GM21367 (cell line): ENCODE measurements around the gene TMEM123.
"Not testable (repeated sequence)": the region's sequence is repeated elsewhere in the genome, so short reads cannot be mapped to it uniquely, and the experiment has no call there.

Experiments
- ATAC-seq: cut with Tn5 transposase; IDR thresholded peaks from one replicate; pipeline ENCODE4 v1.9.1; 2021; ENCODE audit not compliant: unreplicated experiment

TMEM123 gene

GRCh38 chr11:102449651-102450570 is 2.7 kb downstream of the TMEM123 start:
- no peak for ATAC-seq

DNA sequence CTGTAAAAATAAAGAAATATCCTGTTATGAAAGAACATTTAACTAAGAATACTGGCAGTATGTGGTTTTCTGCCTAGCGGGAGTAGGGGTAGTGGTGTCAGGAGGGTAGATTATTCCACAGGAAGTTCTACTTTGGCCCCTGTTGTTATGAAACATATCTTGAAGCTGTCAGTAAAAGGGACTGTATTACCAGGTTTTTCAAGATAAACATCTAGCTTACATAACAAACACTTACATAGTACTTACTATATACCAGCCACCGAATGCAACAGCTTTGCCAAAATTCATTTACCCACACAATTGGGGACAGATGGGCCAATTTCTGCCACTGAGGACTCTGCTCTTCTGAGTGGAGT is 3.7 kb downstream of the TMEM123 start:
- ATAC-seq = no peak

GRCh38 chr11:102447941-102448868 is 4.4 kb downstream of the TMEM123 start:
- ATAC-seq = no peak

- ATAC-seq = no peak
Measured at GRCh38 chr11:102447193-102447592, 5.4 kb downstream of the TMEM123 start.

GRCh38 chr11:102446606-102447005 is 6.0 kb downstream of the TMEM123 start:
- ATAC-seq = no peak

- not testable (repeated sequence) for ATAC-seq
Measured at GRCh38 chr11:102444693-102445092, 7.9 kb downstream of the TMEM123 start.

DNA sequence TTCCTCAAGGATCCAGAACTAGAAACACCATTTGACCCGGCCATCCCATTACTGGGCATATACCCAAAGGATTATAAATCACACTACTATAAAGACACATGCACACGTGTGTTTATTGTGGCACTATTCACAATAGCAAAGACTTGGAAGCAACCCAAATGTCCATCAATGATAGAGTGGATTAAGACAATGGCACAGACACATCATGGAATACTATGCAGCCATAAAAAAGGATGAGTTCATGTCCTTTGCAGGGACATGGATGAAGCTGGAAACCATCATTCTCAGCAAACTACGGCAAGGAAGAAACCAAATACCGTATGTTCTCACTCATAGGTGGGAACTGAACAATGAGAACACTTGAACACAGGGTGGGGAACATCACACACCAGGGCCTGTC is 8.4 kb downstream of the TMEM123 start:
- ATAC-seq = not testable (repeated sequence)

DNA sequence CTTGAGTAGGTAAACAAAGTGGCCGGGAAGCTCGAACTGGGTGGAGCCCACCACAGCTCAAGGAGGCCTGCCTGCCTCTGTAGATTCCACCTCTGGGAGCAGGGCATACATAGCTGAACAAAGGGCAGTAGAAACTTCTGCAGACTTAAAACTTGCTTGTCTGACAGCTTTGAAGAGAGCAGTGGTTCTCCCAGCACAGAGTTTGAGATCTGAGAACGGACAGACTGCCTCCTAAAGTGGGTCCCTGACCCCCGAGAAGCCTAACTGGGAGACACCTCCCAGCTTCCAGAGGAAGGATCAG is 13.6 kb downstream of the TMEM123 start:
- ATAC-seq = not testable (repeated sequence)

DNA sequence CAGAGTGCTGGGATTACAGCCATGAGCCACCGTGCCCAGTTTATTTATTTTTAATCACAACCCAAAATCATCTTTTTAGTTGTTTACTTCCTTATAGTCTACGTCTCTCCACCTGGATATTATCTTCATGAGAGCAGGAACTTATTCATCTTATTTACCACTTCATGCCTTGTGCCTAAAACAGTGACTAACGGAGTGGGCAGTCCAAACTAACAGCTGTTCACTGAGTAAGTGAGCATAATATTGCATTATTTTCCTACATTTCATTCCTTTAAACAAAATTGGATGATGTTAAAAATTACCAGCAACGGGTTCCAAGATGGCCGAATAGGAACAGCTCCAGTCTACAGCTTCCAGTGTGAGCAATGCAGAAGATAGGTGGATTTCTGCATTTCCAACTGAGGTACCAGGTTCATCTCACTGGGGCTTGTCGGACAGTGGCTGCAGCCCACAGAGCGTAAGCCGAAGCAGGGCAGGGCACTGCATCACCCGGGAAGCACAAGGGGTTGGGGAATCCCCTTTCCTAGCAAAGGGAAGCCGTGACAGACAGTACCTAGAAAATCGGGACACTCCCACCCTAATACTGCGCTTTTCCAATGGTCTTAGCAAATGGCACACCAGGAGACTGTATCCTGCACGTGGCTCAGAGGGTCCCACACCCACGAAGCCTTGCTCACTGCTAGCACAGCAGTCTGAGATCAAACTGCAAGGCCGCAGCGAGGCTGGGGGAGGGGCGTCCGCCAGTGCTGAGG is 14.1 kb downstream of the TMEM123 start:
- no peak for ATAC-seq

DNA sequence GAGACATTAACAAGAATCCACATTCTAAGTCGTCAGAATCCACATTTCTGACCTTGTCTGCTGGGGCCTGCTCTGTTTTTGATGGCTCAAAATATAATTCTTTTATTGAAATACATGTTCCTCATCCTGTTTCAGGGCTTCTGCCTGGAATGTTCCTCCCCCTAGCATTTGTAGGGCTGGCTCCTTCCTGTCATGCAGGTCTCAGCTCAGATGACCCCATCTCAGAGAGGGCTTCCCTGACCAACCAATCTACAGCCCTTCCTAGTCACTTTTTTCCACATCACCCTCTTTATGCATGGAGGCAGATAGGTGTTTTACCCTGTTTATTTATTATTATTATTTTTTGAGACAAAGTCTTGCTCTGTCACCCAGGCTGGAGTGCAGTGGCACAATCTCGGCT is 14.8 kb downstream of the TMEM123 start:
- no peak for ATAC-seq

- ATAC-seq = no peak
Measured at GRCh38 chr11:102436976-102437375, 15.6 kb downstream of the TMEM123 start.

DNA sequence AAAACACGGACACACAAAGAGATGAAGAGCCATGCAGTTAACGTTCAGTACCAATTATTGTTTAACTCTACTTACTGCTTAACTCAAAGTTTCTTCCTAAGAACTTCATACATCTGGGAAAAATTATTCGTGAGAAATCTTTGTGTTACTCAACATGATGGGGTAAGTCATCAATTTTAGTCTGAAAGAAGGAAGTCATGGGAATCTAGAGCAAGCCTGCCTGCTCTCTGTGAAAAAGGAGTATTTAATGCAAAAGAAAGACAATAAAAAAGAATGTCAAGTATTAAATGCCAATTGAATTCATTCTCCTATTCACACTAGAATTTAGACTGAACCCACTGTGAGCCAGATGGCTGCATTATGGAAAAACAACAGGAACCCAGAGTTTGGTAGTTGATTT is 16.0 kb downstream of the TMEM123 start:
- ATAC-seq = no peak

DNA sequence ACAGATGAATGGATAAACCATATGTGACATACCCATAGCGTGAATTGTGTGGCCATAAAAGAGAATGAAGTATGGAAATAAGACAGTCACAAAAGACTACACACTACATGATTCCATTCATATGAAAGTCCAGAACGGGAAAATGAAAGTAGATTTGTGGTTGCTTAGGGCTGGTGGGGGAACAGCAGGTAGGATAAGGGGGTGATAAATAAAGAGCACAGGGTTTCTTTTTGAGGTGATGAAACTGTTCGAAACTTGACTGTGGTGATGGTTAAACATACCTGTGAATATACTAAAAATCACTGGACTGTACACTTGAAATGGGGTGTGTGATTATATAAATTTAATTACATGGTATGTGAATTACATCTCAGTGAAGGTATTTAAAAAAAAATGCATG is 16.9 kb downstream of the TMEM123 start:
- no peak for ATAC-seq

DNA sequence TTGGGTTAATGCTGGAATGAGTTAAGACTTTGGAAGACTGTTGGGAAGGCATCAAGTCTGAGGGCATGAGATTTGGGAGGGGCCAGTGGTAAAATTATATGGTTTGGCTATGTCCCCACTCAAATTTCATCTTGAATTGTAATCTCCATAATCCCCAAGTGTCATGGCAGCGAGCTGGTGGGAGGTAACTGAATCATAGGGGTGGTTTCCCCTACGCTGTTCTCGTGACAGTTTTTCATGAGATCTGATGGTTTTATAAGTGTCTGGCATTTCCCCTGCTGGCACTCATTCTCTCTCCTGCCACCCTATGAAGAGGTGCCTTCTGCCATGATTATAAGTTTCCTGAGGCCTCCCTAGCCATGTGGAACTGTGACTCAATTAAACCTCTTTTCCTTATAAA is 19.0 kb downstream of the TMEM123 start:
- not testable (repeated sequence) for ATAC-seq

DNA sequence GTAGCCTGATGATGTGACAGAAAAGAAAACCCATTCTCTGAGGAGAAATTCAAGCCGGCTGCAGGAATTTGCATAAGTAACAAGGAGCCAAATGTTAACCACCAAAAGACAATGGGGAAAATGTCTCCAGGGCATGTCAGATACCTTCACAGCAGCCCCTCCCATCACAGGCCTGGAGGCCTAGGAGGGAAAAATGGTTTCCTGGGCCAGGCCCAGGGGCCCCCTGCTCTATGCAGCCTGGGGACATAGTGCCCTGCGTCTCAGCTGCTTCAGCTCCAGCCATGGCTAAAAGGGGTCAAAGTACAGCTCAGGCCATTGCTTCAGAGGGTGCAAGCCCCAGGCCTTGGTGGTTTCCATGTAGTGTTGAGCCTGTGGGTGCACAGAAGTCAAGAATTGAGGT is 20.0 kb downstream of the TMEM123 start:
- not testable (repeated sequence) for ATAC-seq

DNA sequence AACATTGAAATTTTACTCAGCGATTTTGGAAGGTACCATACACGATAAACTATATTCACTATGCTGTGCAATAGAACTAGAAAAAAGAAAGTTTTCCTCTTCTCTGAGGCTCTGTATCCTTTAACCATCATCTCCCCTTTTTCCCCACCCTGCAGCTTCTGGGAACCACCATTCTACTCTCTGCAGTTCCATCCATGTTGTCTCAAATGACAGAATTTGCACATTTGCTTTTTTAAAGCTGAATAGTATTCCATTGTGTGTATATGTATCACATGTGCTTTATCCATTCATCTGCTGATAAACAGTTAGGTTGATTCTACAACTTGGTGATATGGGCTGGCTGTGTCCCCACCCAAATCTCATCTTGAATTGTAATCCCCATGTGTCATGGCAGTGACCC is 21.2 kb downstream of the TMEM123 start:
- no peak for ATAC-seq

GRCh38 chr11:102430158-102430836 is 22.3 kb downstream of the TMEM123 start:
- peak; percentile 94 for ATAC-seq

GRCh38 chr11:102429691-102430090 is 22.9 kb downstream of the TMEM123 start:
- peak; percentile 0 for ATAC-seq

DNA sequence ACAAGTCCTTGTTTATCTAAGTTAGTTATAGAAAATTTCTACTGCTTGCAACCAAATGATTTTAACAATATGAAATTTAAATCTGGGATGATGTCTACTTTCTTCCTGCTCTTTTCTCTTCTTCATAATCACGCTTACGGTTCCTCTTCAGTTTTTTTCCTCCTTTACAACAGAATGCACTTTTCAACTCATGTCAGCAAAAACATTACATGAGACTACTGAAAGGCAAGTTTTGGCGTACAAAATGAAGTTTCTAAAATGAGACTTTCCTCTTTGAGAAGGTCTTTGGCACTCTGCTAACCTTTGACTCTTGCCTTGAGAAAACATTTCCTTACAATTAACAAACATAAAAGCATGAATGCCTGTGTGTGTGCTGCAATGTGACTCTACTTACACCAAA is 23.3 kb downstream of the TMEM123 start:
- no peak for ATAC-seq

- no peak for ATAC-seq
Measured at GRCh38 chr11:102428696-102429095, 23.9 kb downstream of the TMEM123 start.

- no peak for ATAC-seq
Measured at GRCh38 chr11:102427068-102427467, 25.5 kb downstream of the TMEM123 start.
